Right atrium auricular region (tissue), 2 donors: Measurements from ENCODE around the gene IFNL3. TPM values are rescaled to one million over a fixed set of nuclear protein-coding genes. Genes with fewer than 3 reads are reported as not detected.
"Not testable (repeated sequence)": the region's sequence is repeated elsewhere in the genome, so short reads cannot be mapped to it uniquely, and the experiment has no call there.

ENCODE experiments used
- DNase-seq: peaks from one replicate; pipeline ENCODE4 v3.0.0-alpha.2; 2019; ENCODE audit warnings: low spot score
- H3K27ac ChIP-seq, 2 donors: fragments of 200-600 bp; sonication (generic); 1 replicate in 1 of 2; 2 replicates in 1 of 2; pipeline ENCODE4 v1.5.1; 2016 to 2019
- H3K27me3 ChIP-seq, 2 donors: fragments of 200-600 bp; sonication (generic); one replicate each; pipeline versions ENCODE4 v1.5.1 to v1.6.0; 2017 to 2019
- H3K36me3 ChIP-seq: fragments of 200-600 bp; sonication (generic); one replicate; pipeline ENCODE4 v1.5.1; 2016
- H3K4me1 ChIP-seq, 2 donors: fragments of 200-600 bp; sonication (generic); one replicate each; pipeline versions ENCODE4 v1.5.1 to v1.6.0; 2017 to 2019
- H3K4me3 ChIP-seq, 2 donors: fragments of 200-600 bp; sonication (generic); 1 replicate in 1 of 2; 2 replicates in 1 of 2; pipeline ENCODE4 v1.5.1; 2017 to 2019; ENCODE audit warnings: mild to moderate bottlenecking in 1 of 2, moderate library complexity in 1 of 2
- H3K9me3 ChIP-seq, 2 donors: fragments of 200-600 bp; sonication (generic); one replicate each; pipeline ENCODE4 v1.5.1; 2019
- CTCF ChIP-seq, 2 donors: fragments of 200-600 bp; sonication (generic); IDR thresholded peaks; one replicate each; pipeline ENCODE4 v1.5.1; 2019; ENCODE audit warnings: antibody characterized with exemption in 2 of 2
- total RNA-seq, 2 donors: library from RNA; depleted of rRNA; stranded (reverse); fragments of >200 nt; gene quantifications; one replicate each; pipeline ENCODE4 v1.1.0, GENCODE V29; 2016

IFNL3 gene
- total RNA-seq = not detected

GRCh38 chr19:39244410-39245100, at the start of gene IFNL3:
Gene IFNL3, minus strand, starts transcription at chr19:39245006. Its CDS starts 39 bp downstream, at chr19:39244967.
- peaks cover 0 to 12% of the 10 kb centered on the region in 2 donors for H3K4me1 ChIP-seq
- H3K27ac ChIP-seq, H3K4me3 ChIP-seq, H3K36me3 ChIP-seq, DNase-seq, H3K9me3 ChIP-seq: not testable (repeated sequence)
- H3K27me3 ChIP-seq = peaks cover 4 to 14% of the 10 kb centered on the region in 2 donors

GRCh38 chr19:39293394-39293793, 48.6 kb upstream of the IFNL3 start:
- no peak overlapping the region for H3K27ac ChIP-seq
- peaks cover 0 to 7% of the 10 kb centered on the region in 2 donors for H3K9me3 ChIP-seq
- H3K4me3 ChIP-seq = no peak overlapping the region
- no peak for TF ChIP-seq CTCF (IDR thresholded peaks at IDR 0.05)
- H3K36me3 ChIP-seq = no peaks in the 10 kb centered on the region
- no peaks in the 10 kb centered on the region for H3K27me3 ChIP-seq
- no peaks in the 10 kb centered on the region for H3K4me1 ChIP-seq
- DNase-seq = no peak

- Histone ChIP-seq H3K27ac (no peak overlapping the region), H3K4me3 (no peak overlapping the region), H3K36me3 (no peaks in the 10 kb centered on the region), H3K4me1 (no peaks in the 10 kb centered on the region), H3K27me3 (no peaks in the 10 kb centered on the region), H3K9me3 (peaks cover 0 to 51% of the 10 kb centered on the region in 2 donors)
- no peak for DNase-seq
- TF ChIP-seq CTCF (IDR thresholded peaks at IDR 0.05) = no peak
These were observed 39.2 kb upstream of the IFNL3 start for GRCh38 chr19:39284032-39284431.

- H3K27ac ChIP-seq = no peak overlapping the region
- no peaks in the 10 kb centered on the region for H3K27me3 ChIP-seq
- DNase-seq = no peak
- TF ChIP-seq CTCF (IDR thresholded peaks at IDR 0.05) = no peak
- no peaks in the 10 kb centered on the region for H3K36me3 ChIP-seq
- H3K4me3 ChIP-seq = no peak overlapping the region
- H3K9me3 ChIP-seq = peaks cover 0 to 38% of the 10 kb centered on the region in 2 donors
- no peaks in the 10 kb centered on the region for H3K4me1 ChIP-seq
These were observed 37.2 kb upstream of the IFNL3 start for GRCh38 chr19:39282021-39282420.

GRCh38 chr19:39277598-39277997, 32.8 kb upstream of the IFNL3 start:
- peaks cover 0 to 14% of the 10 kb centered on the region in 2 donors for H3K9me3 ChIP-seq
- no peaks in the 10 kb centered on the region for H3K4me1 ChIP-seq
- no peak overlapping the region for H3K27ac ChIP-seq
- H3K36me3 ChIP-seq = no peaks in the 10 kb centered on the region
- H3K27me3 ChIP-seq = no peaks in the 10 kb centered on the region
- H3K4me3 ChIP-seq = no peak overlapping the region
- TF ChIP-seq CTCF (IDR thresholded peaks at IDR 0.05) = no peak
- DNase-seq = no peak

GRCh38 chr19:39276740-39277139, 31.9 kb upstream of the IFNL3 start:
- TF ChIP-seq CTCF (IDR thresholded peaks at IDR 0.05) = no peak
- DNase-seq = no peak

More at GRCh38 chr19:39276740-39277139, 31.9 kb upstream of the IFNL3 start:
- Histone ChIP-seq H3K27ac (no peak overlapping the region), H3K36me3 (no peaks in the 10 kb centered on the region), H3K4me1 (no peaks in the 10 kb centered on the region), H3K27me3 (no peaks in the 10 kb centered on the region), H3K4me3 (no peak overlapping the region), H3K9me3 (peaks cover 0 to 5% of the 10 kb centered on the region in 2 donors)
